Mucosa of descending colon (tissue), 3 donors: Measurements from ENCODE around the gene TULP4. TPM values are rescaled to one million over a fixed set of nuclear protein-coding genes. Genes with fewer than 3 reads are reported as not detected.
"Not testable (repeated sequence)": the region's sequence is repeated elsewhere in the genome, so short reads cannot be mapped to it uniquely, and the experiment has no call there.

Experiments
- ATAC-seq: fragments of 200-7000 bp; cut with Tn5 transposase; one replicate; pipeline ENCODE4 v1.9.1; 2020; ENCODE audit warnings: mild to moderate bottlenecking, moderate library complexity
- DNase-seq, 3 donors: peaks; one replicate each; pipeline ENCODE4 v3.0.0-alpha.2; 2020
- H3K36me3 ChIP-seq: fragments of 200-600 bp; one replicate; pipeline ENCODE4 v1.8.0; 2021; ENCODE audit warnings: low read depth, mild to moderate bottlenecking
- H3K4me1 ChIP-seq: fragments of 200-600 bp; one replicate; pipeline ENCODE4 v1.8.0; 2021; ENCODE audit warnings: low read depth, mild to moderate bottlenecking
- H3K4me3 ChIP-seq: fragments of 200-600 bp; one replicate; pipeline ENCODE4 v1.8.0; 2021; ENCODE audit warnings: mild to moderate bottlenecking
- H3K9me3 ChIP-seq: fragments of 200-600 bp; one replicate; pipeline ENCODE4 v1.8.0; 2021; ENCODE audit warnings: mild to moderate bottlenecking
- CTCF ChIP-seq: fragments of 200-600 bp; IDR thresholded peaks from one replicate; pipeline ENCODE4 v1.8.0; 2022; ENCODE audit warnings: antibody characterized with exemption, mild to moderate bottlenecking
- intact Hi-C, 2 donors: fragments of 100-400 bp; cut with DNase I in 1 of 2; cut with micrococcal nuclease in 1 of 2; formaldehyde crosslinking; loops; one replicate each; pipeline versions ENCODE4 v1.11.0 to v1.11.1; 2022; cut with DNase I, micrococcal nuclease
- total RNA-seq, 3 donors: library from RNA; stranded (reverse); fragmentation: NEBNext Ultra II Directional in 2 of 3; extraction: Animal tissue kit (Norgen Biotek cat#: 25700) in 2 of 3; gene quantifications; one replicate each; pipeline versions ENCODE4 v1.2.1 to v1.2.4, GENCODE V29; 2021 to 2023
- donor health status: DM: no; HTN: no; CAD: no; lungs with moderate emphysema.
- donor health status: DM: no; HTN: no; CAD: no.
- donor health status: DM: no; HTN: yes; CAD: no.

The TULP4 gene
- total RNA-seq, 3 donors from 2014 or later, result 70.4 to 122 (median 83.6) TPM

- no peak overlapping the region for H3K4me3 ChIP-seq
- H3K4me1 ChIP-seq, result peaks cover 8% of the 10 kb centered on the region
- intact Hi-C loops, result no loop called here
- no peak for TF ChIP-seq CTCF
- no peak for DNase-seq
- H3K9me3 ChIP-seq, result no peaks in the 10 kb centered on the region
- ATAC-seq, result peak; percentile 12
- H3K36me3 ChIP-seq, result no peaks in the 10 kb centered on the region
Measured at GRCh38 chr6:158467923-158468322, 155.7 kb downstream of the TULP4 start.

- DNase-seq (peak in 1 of 3 donors; percentile 39), ATAC-seq (peak; percentile 83)
- no peak for TF ChIP-seq CTCF
- H3K4me1 ChIP-seq, result peaks cover 8% of the 10 kb centered on the region
- H3K36me3 ChIP-seq, result no peaks in the 10 kb centered on the region
- intact Hi-C loops, result no loop called here
- no peaks in the 10 kb centered on the region for H3K9me3 ChIP-seq
- no peak overlapping the region for H3K4me3 ChIP-seq
Measured at GRCh38 chr6:158468666-158469065, 156.4 kb downstream of the TULP4 start.

- H3K36me3 ChIP-seq, ATAC-seq, H3K4me3 ChIP-seq, H3K9me3 ChIP-seq, DNase-seq, intact Hi-C loops: not testable (repeated sequence)
- H3K4me1 ChIP-seq, result peaks cover 11% of the 10 kb centered on the region
Measured at GRCh38 chr6:158470023-158470422, 157.8 kb downstream of the TULP4 start.

- intact Hi-C loops, result no loop called here
- Histone ChIP-seq H3K4me3 (no peak overlapping the region), H3K4me1 (peaks cover 19% of the 10 kb centered on the region), H3K36me3 (no peaks in the 10 kb centered on the region), H3K9me3 (no peaks in the 10 kb centered on the region)
- ATAC-seq, result no peak
- no peak for TF ChIP-seq CTCF
- no peak for DNase-seq
Measured at GRCh38 chr6:158471339-158471738, 159.1 kb downstream of the TULP4 start.

- H3K4me3 ChIP-seq, result no peak overlapping the region
- no peak for TF ChIP-seq CTCF
- DNase-seq, result no peak
- peak; percentile 57 for ATAC-seq
- no peaks in the 10 kb centered on the region for H3K36me3 ChIP-seq
- no peaks in the 10 kb centered on the region for H3K9me3 ChIP-seq
- H3K4me1 ChIP-seq, result peaks cover 19% of the 10 kb centered on the region
- intact Hi-C loops, result no loop called here
Measured at GRCh38 chr6:158472447-158472846, 160.2 kb downstream of the TULP4 start.

GRCh38 chr6:158474961-158475343 lies 162.7 kb downstream of the TULP4 start:
- Histone ChIP-seq H3K36me3 (no peaks in the 10 kb centered on the region), H3K9me3 (no peaks in the 10 kb centered on the region), H3K4me1 (peaks cover 19% of the 10 kb centered on the region), H3K4me3 (no peak overlapping the region)
- TF ChIP-seq CTCF, result no peak
- intact Hi-C loops, result no loop called here
- DNase-seq (peak in 1 of 3 donors; percentile 28), ATAC-seq (peak; percentile 64)
